Lower lobe of right lung (tissue), 2 donors: ENCODE data around the gene TPK1. TPM values are rescaled to one million over a fixed set of nuclear protein-coding genes. Genes with fewer than 3 reads are reported as not detected.

Experiments
- ATAC-seq, 2 donors: fragments of 200-7000 bp; cut with Tn5 transposase; one replicate each; pipeline ENCODE4 v1.9.1; 2020 to 2022; ENCODE audit warnings: mild to moderate bottlenecking in 2 of 2, moderate library complexity in 2 of 2
- DNase-seq: peaks from one replicate; pipeline ENCODE4 v3.0.0-alpha.2; 2020
- H3K27ac ChIP-seq: fragments of 200-600 bp; one replicate; pipeline ENCODE4 v1.8.0; 2022
- H3K27me3 ChIP-seq: fragments of 200-600 bp; one replicate; pipeline ENCODE4 v1.8.0; 2022; ENCODE audit warnings: low read depth
- H3K36me3 ChIP-seq: fragments of 200-600 bp; one replicate; pipeline ENCODE4 v1.8.0; 2022; ENCODE audit warnings: mild to moderate bottlenecking
- H3K4me1 ChIP-seq: fragments of 200-600 bp; one replicate; pipeline ENCODE4 v1.8.0; 2022
- H3K4me3 ChIP-seq: fragments of 200-600 bp; one replicate; pipeline ENCODE4 v1.8.0; 2022; ENCODE audit warnings: mild to moderate bottlenecking
- H3K9me3 ChIP-seq: fragments of 200-600 bp; one replicate; pipeline ENCODE4 v1.8.0; 2022
- CTCF ChIP-seq: fragments of 200-600 bp; IDR thresholded peaks from one replicate; pipeline ENCODE4 v1.8.0; 2022; ENCODE audit warnings: antibody characterized with exemption, mild to moderate bottlenecking
- intact Hi-C: fragments of 100-400 bp; cut with DNase I; formaldehyde crosslinking; loops from one replicate; pipeline ENCODE4 v1.11.0; 2022
- total RNA-seq: library from RNA; stranded (reverse); fragmentation: NEBNext Ultra II Directional; extraction: Animal tissue kit (Norgen Biotek cat#: 25700); gene quantifications from one replicate; pipeline ENCODE4 v1.2.1, GENCODE V29; 2021
- donor health status: DM: no; HTN: yes; CAD: no; lungs with severe emphysema.

TPK1 gene
- total RNA-seq, 1 donor from 2014 or later: 9.0 TPM

GRCh38 chr7:144487901-144488300 lies 348.0 kb downstream of the TPK1 start:
- no peak overlapping the region for H3K27ac ChIP-seq
- no peak for TF ChIP-seq CTCF
- no peak for DNase-seq

GRCh38 chr7:144484445-144484844 lies 351.4 kb downstream of the TPK1 start:
- Histone ChIP-seq H3K4me1 (no peaks in the 10 kb centered on the region), H3K9me3 (peaks cover 5% of the 10 kb centered on the region), H3K27ac (no peak overlapping the region), H3K27me3 (no peaks in the 10 kb centered on the region), H3K4me3 (no peak overlapping the region), H3K36me3 (no peaks in the 10 kb centered on the region)
- intact Hi-C loops: no loop called here
- DNase-seq (no peak), ATAC-seq (no peak)
- TF ChIP-seq CTCF: no peak

More at GRCh38 chr7:144487901-144488300, 348.0 kb downstream of the TPK1 start:
- intact Hi-C loops: no loop called here
- no peak overlapping the region for H3K4me3 ChIP-seq
- H3K27me3 ChIP-seq: no peaks in the 10 kb centered on the region
- ATAC-seq: no peak
- no peaks in the 10 kb centered on the region for H3K4me1 ChIP-seq
- no peaks in the 10 kb centered on the region for H3K36me3 ChIP-seq
- peaks cover 5% of the 10 kb centered on the region for H3K9me3 ChIP-seq

- H3K27ac ChIP-seq: no peak overlapping the region
- no peak for TF ChIP-seq CTCF
- H3K9me3 ChIP-seq: peaks cover 5% of the 10 kb centered on the region
- H3K27me3 ChIP-seq: no peaks in the 10 kb centered on the region
- ATAC-seq (no peak), DNase-seq (no peak)
- H3K4me1 ChIP-seq: no peaks in the 10 kb centered on the region
- intact Hi-C loops: no loop called here
- H3K4me3 ChIP-seq: no peak overlapping the region
- no peaks in the 10 kb centered on the region for H3K36me3 ChIP-seq
Measured at GRCh38 chr7:144483189-144483588, 352.7 kb downstream of the TPK1 start.

- intact Hi-C loops: no loop called here
- Histone ChIP-seq H3K27ac (no peak overlapping the region), H3K9me3 (peaks cover 5% of the 10 kb centered on the region), H3K27me3 (no peaks in the 10 kb centered on the region), H3K36me3 (no peaks in the 10 kb centered on the region), H3K4me1 (no peaks in the 10 kb centered on the region), H3K4me3 (no peak overlapping the region)
- no peak for TF ChIP-seq CTCF
- ATAC-seq: no peak
- DNase-seq: no peak
Measured at GRCh38 chr7:144481833-144482232, 354.0 kb downstream of the TPK1 start.

GRCh38 chr7:144477348-144477747 lies 358.5 kb downstream of the TPK1 start:
- Histone ChIP-seq H3K27ac (no peak overlapping the region), H3K9me3 (no peaks in the 10 kb centered on the region), H3K4me1 (no peaks in the 10 kb centered on the region), H3K27me3 (no peaks in the 10 kb centered on the region), H3K4me3 (no peak overlapping the region), H3K36me3 (no peaks in the 10 kb centered on the region)
- intact Hi-C loops: no loop called here
- TF ChIP-seq CTCF: no peak
- ATAC-seq: no peak
- DNase-seq: no peak
